Parathyroid adenoma (tissue), 2 donors: Measurements from ENCODE around the gene GGT6.
"Not testable (repeated sequence)": the region's sequence is repeated elsewhere in the genome, so short reads cannot be mapped to it uniquely, and the experiment has no call there.

Source experiments
- H2AFZ ChIP-seq: fragments of 300-600 bp; sonication (generic); one replicate; pipeline ENCODE4 v1.7.0; 2017; ENCODE audit warnings: antibody characterized with exemption, mild to moderate bottlenecking
- H3K27ac ChIP-seq: fragments of 300-600 bp; sonication (generic); one replicate; pipeline ENCODE4 v1.7.0; 2017
- H3K27me3 ChIP-seq: fragments of 300-600 bp; sonication (generic); one replicate; pipeline ENCODE4 v1.7.0; 2017; ENCODE audit warnings: low read length; ENCODE audit not compliant: control insufficient read depth, insufficient read depth
- H3K36me3 ChIP-seq: fragments of 300-600 bp; sonication (generic); one replicate; pipeline ENCODE4 v1.7.0; 2017; ENCODE audit warnings: low read length; ENCODE audit not compliant: control insufficient read depth, insufficient read depth
- H3K4me1 ChIP-seq: fragments of 300-600 bp; sonication (generic); one replicate; pipeline ENCODE4 v1.7.0; 2017; ENCODE audit warnings: control low read depth
- H3K4me2 ChIP-seq: fragments of 300-600 bp; sonication (generic); one replicate; pipeline ENCODE4 v1.7.0; 2017; ENCODE audit warnings: low read length
- H3K4me3 ChIP-seq: fragments of 300-600 bp; sonication (generic); one replicate; pipeline ENCODE4 v1.7.0; 2017; ENCODE audit warnings: low read depth, low read length
- H3K79me2 ChIP-seq: fragments of 300-600 bp; sonication (generic); one replicate; pipeline ENCODE4 v1.7.0; 2017; ENCODE audit warnings: control low read depth
- H3K9ac ChIP-seq: fragments of 300-600 bp; sonication (generic); one replicate; pipeline ENCODE4 v1.7.0; 2017; ENCODE audit warnings: mild to moderate bottlenecking
- H3K9me3 ChIP-seq: fragments of 300-600 bp; sonication (generic); one replicate; pipeline ENCODE4 v1.7.0; 2017; ENCODE audit warnings: low read length; ENCODE audit not compliant: control insufficient read depth
- TF ChIP-seq, protein P1 (sequence below): fragments of 300-600 bp; sonication (generic); IDR thresholded peaks from one replicate; pipeline ENCODE4 v1.7.0; 2017; ENCODE audit warnings: antibody characterized with exemption, mild to moderate bottlenecking
- donor health status: primary hyperparathyroidism.

GGT6 gene

GRCh38 chr17:4583206-4583605 is 22.8 kb upstream of the GGT6 start:
- Histone ChIP-seq H3K4me1 (no peaks in the 10 kb centered on the region), H3K27ac (no peak overlapping the region), H3K9me3 (no peaks in the 10 kb centered on the region), H3K79me2 (no peaks in the 10 kb centered on the region), H3K27me3 (no peaks in the 10 kb centered on the region), H3K4me2 (no peak overlapping the region), H3K36me3 (no peaks in the 10 kb centered on the region), H3K9ac (no peak overlapping the region), H3K4me3 (no peak overlapping the region), H2AFZ (no peak overlapping the region)
- TF ChIP-seq, protein P1, sequence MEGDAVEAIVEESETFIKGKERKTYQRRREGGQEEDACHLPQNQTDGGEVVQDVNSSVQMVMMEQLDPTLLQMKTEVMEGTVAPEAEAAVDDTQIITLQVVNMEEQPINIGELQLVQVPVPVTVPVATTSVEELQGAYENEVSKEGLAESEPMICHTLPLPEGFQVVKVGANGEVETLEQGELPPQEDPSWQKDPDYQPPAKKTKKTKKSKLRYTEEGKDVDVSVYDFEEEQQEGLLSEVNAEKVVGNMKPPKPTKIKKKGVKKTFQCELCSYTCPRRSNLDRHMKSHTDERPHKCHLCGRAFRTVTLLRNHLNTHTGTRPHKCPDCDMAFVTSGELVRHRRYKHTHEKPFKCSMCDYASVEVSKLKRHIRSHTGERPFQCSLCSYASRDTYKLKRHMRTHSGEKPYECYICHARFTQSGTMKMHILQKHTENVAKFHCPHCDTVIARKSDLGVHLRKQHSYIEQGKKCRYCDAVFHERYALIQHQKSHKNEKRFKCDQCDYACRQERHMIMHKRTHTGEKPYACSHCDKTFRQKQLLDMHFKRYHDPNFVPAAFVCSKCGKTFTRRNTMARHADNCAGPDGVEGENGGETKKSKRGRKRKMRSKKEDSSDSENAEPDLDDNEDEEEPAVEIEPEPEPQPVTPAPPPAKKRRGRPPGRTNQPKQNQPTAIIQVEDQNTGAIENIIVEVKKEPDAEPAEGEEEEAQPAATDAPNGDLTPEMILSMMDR: no peak

DNA sequence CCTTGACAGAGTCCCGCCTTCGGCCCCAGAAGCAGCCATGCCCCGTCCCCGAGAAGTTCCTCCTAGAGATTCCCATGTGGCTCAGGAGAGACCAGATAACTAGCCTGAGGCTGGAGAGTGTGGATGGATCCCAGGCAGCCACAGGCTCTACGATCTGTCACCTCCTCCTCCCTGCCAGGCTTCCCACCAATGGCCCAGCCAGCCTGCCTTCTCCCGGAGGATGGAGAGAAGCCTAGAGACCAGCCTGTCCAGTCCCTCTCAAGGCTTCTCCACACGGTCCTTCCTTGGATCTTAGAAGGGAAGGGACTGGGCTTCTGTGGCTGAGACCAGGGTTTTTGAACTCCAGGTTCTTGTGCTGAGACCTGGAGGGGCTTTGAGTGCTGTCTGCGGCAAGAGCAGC is 22.3 kb upstream of the GGT6 start:
- no peak overlapping the region for H2AFZ ChIP-seq
- H3K4me3 ChIP-seq: no peak overlapping the region
- no peaks in the 10 kb centered on the region for H3K36me3 ChIP-seq
- TF ChIP-seq, protein P1: no peak
- no peaks in the 10 kb centered on the region for H3K79me2 ChIP-seq
- no peak overlapping the region for H3K27ac ChIP-seq
- H3K4me1 ChIP-seq: no peaks in the 10 kb centered on the region
- no peak overlapping the region for H3K4me2 ChIP-seq
- H3K27me3 ChIP-seq: no peaks in the 10 kb centered on the region
- H3K9me3 ChIP-seq: no peaks in the 10 kb centered on the region
- H3K9ac ChIP-seq: no peak overlapping the region

GRCh38 chr17:4582101-4582501 is 21.7 kb upstream of the GGT6 start:
- Histone ChIP-seq H3K9me3 (no peaks in the 10 kb centered on the region), H3K36me3 (no peaks in the 10 kb centered on the region), H2AFZ (no peak overlapping the region), H3K79me2 (no peaks in the 10 kb centered on the region), H3K4me1 (no peaks in the 10 kb centered on the region), H3K27ac (no peak overlapping the region), H3K9ac (no peak overlapping the region), H3K4me3 (no peak overlapping the region), H3K4me2 (no peak overlapping the region), H3K27me3 (no peaks in the 10 kb centered on the region)
- TF ChIP-seq, protein P1: no peak

- Histone ChIP-seq H3K9me3 (no peaks in the 10 kb centered on the region), H3K36me3 (no peaks in the 10 kb centered on the region), H3K27ac (no peak overlapping the region), H3K9ac (no peak overlapping the region), H3K4me3 (no peak overlapping the region), H3K27me3 (no peaks in the 10 kb centered on the region), H3K4me2 (no peak overlapping the region), H3K4me1 (no peaks in the 10 kb centered on the region), H3K79me2 (no peaks in the 10 kb centered on the region), H2AFZ (no peak overlapping the region)
- TF ChIP-seq, protein P1: no peak
Observed at GRCh38 chr17:4580291-4580690, 19.9 kb upstream of the GGT6 start.

- Histone ChIP-seq H3K27me3 (no peaks in the 10 kb centered on the region), H3K4me2 (no peak overlapping the region), H3K4me1 (no peaks in the 10 kb centered on the region), H2AFZ (no peak overlapping the region), H3K9ac (no peak overlapping the region), H3K27ac (no peak overlapping the region), H3K36me3 (no peaks in the 10 kb centered on the region), H3K79me2 (no peaks in the 10 kb centered on the region), H3K9me3 (no peaks in the 10 kb centered on the region), H3K4me3 (no peak overlapping the region)
- TF ChIP-seq, protein P1: no peak
Observed at GRCh38 chr17:4579678-4580077, 19.3 kb upstream of the GGT6 start.

GRCh38 chr17:4578349-4578748 is 18.0 kb upstream of the GGT6 start:
- H3K27me3 ChIP-seq, H3K9ac ChIP-seq, H3K4me1 ChIP-seq, H3K4me3 ChIP-seq, H3K9me3 ChIP-seq, H2AFZ ChIP-seq, H3K36me3 ChIP-seq, H3K4me2 ChIP-seq, H3K79me2 ChIP-seq, H3K27ac ChIP-seq: not testable (repeated sequence)
